Right ventricle myocardium inferior (tissue), 1 donor: ENCODE measurements around the gene SEC24A. TPM values are rescaled to one million over a fixed set of nuclear protein-coding genes. Genes with fewer than 3 reads are reported as not detected.

ENCODE experiments used
- total RNA-seq: library from RNA; stranded (reverse); fragmentation: NEBNext Ultra II Directional; extraction: Animal tissue kit (Norgen Biotek cat#: 25700); gene quantifications from one replicate; pipeline ENCODE4 v1.2.1, GENCODE V29; 2021
- donor health status: DM: no; HTN: yes; CAD: no; lungs with severe emphysema.

SEC24A gene
- total RNA-seq, 1 donor from 2014 or later, result 6.9 TPM

Other genes starting within 250 kb of the SEC24A start
- 45.7 TPM for gene CDKN2AIPNL, start 236.9 kb upstream of the SEC24A start, total RNA-seq
- gene JADE2, start 123.1 kb upstream of the SEC24A start, total RNA-seq, result 24.6 TPM
- 92.5 TPM for gene SAR1B, start 16.0 kb upstream of the SEC24A start, total RNA-seq
- 14.5 TPM for gene CAMLG, start 89.8 kb downstream of the SEC24A start, total RNA-seq
- gene DDX46, start 110.0 kb downstream of the SEC24A start, total RNA-seq, result 27.6 TPM
- gene C5orf24, start 197.2 kb downstream of the SEC24A start, total RNA-seq, result 21.9 TPM
- gene TXNDC15, start 225.6 kb downstream of the SEC24A start, total RNA-seq, result 52.8 TPM